Natural killer cell treated with Interleukin-12 subunit alpha and Interleukin-12 subunit beta and Interleukin-15 and Interleukin-18, amount 100 ng/mL, for 72 hours (primary cell): ENCODE data around the gene SMCO2. TPM values are rescaled to one million over a fixed set of nuclear protein-coding genes. Genes with fewer than 3 reads are reported as not detected.
A peak's percentile ranks its signal among the peaks of the same experiment; 100 is the strongest.

Experiments used
- ATAC-seq, 2 donors: fragments of 150-1000 bp; cut with Tn5 transposase in 1 of 2; sonication (Bioruptor Pico), chemical (Tn5 transposase) in 1 of 2; 2 replicates each; pipeline ENCODE4 v1.10.0; 2021
- DNase-seq: peaks from one replicate; pipeline ENCODE4 v3.0.0; 2022; ENCODE audit warnings: low spot score
- H3K27ac Mint-ChIP-seq, 2 donors: 1 replicate in 1 of 2; 2 replicates in 1 of 2; pipeline ENCODE4 v1.8.0; 2022; ENCODE audit warnings: mixed read lengths in 2 of 2, mild to moderate bottlenecking in 1 of 2, moderate library complexity in 1 of 2
- H3K27me3 Mint-ChIP-seq, 2 donors: 1 replicate in 1 of 2; 2 replicates in 1 of 2; pipeline ENCODE4 v1.8.0; 2022; ENCODE audit warnings: mixed read lengths in 2 of 2
- H3K36me3 Mint-ChIP-seq: one replicate; pipeline ENCODE4 v1.8.0; 2022; ENCODE audit warnings: mixed read lengths
- H3K4me1 Mint-ChIP-seq, 2 donors: 1 replicate in 1 of 2; 2 replicates in 1 of 2; pipeline ENCODE4 v1.8.0; 2022; ENCODE audit warnings: low read depth in 2 of 2, mixed read lengths in 2 of 2, mild to moderate bottlenecking in 1 of 2
- H3K4me3 Mint-ChIP-seq: one replicate; pipeline ENCODE4 v1.8.0; 2022; ENCODE audit warnings: mixed read lengths
- H3K9me3 Mint-ChIP-seq: 2 replicates; pipeline ENCODE4 v1.8.0; 2022; ENCODE audit warnings: mixed read lengths
- total RNA-seq, 2 donors: library from RNA; stranded (reverse); gene quantifications; one replicate each; pipeline ENCODE4 v1.2.3, GENCODE V29; 2022

The SMCO2 gene
- total RNA-seq, 2 donors from 2014 or later = 1.0 to 1.1 TPM

DNA sequence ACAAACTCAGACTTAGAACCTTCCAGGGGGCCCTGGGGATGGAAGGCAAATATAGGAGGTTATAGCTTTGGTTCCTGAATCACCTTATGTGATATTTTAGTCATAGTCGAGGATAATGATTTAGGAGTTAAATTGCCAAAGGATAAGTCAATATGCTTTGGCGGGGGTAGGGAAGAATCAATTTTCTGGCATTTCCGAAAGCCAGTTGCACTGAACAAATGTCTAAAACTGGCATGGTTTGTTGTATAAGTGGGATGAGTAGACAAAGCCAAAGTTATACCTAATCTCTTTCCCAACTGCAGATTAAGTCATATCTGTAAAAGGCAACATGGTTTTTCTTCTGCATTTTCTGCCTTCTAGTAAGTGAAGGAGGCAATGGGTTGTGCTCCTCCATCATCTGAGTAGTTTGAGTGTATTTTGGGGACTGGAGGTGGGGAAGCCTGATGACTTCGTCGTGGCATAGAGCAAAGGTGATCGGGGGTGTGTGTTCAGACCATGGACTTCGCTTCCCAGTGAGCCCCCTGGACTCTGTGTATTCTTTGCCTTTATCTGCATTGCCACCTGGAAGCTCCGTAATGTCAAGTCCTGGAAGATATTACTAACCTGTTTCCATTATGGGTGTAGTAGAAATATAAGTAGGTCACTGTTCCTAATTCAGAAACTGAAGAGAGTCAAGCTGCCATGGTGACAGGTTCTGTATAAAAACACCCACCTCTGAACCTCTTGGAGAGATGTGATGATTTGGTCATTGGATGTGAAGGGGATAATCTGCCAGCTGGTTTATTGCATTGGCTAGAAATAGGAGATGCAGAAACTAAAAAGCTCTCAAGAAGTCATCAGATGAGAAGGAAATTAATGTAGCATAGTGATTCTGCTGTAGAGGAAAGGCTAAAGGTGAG lies 102.0 kb downstream of the SMCO2 start:
- Mint-ChIP-seq H3K27ac (no peak overlapping the region), H3K4me3 (no peak overlapping the region)

GRCh38 chr12:27549236-27549800 lies 102.8 kb downstream of the SMCO2 start:
- no peak for DNase-seq
- ATAC-seq = no peak
- no peaks in the 10 kb centered on the region for H3K9me3 Mint-ChIP-seq
- H3K4me3 Mint-ChIP-seq = peak overlapping the region; percentile 0
- peaks cover 9 to 12% of the 10 kb centered on the region in 2 donors for H3K4me1 Mint-ChIP-seq
- peak overlapping the region in 1 of 2 donors; percentile 7 for H3K27ac Mint-ChIP-seq
- no peaks in the 10 kb centered on the region for H3K36me3 Mint-ChIP-seq
- peaks cover 29 to 52% of the 10 kb centered on the region in 2 donors for H3K27me3 Mint-ChIP-seq

More for the DNA sequence above, 102.0 kb downstream of the SMCO2 start:
- DNase-seq = no peak
- peaks cover 9 to 12% of the 10 kb centered on the region in 2 donors for H3K4me1 Mint-ChIP-seq
- H3K36me3 Mint-ChIP-seq = no peaks in the 10 kb centered on the region
- H3K27me3 Mint-ChIP-seq = peaks cover 29 to 51% of the 10 kb centered on the region in 2 donors
- no peaks in the 10 kb centered on the region for H3K9me3 Mint-ChIP-seq
- ATAC-seq = no peak

GRCh38 chr12:27549801-27550652 lies 103.5 kb downstream of the SMCO2 start:
- Mint-ChIP-seq H3K4me1 (peaks cover 9 to 12% of the 10 kb centered on the region in 2 donors), H3K4me3 (no peak overlapping the region), H3K9me3 (no peaks in the 10 kb centered on the region), H3K27me3 (peaks cover 35 to 47% of the 10 kb centered on the region in 2 donors), H3K27ac (peak overlapping the region in 1 of 2 donors; percentile 7), H3K36me3 (no peaks in the 10 kb centered on the region)
- peak; percentile 70 for DNase-seq
- ATAC-seq = peak; percentile 66 to 82

DNA sequence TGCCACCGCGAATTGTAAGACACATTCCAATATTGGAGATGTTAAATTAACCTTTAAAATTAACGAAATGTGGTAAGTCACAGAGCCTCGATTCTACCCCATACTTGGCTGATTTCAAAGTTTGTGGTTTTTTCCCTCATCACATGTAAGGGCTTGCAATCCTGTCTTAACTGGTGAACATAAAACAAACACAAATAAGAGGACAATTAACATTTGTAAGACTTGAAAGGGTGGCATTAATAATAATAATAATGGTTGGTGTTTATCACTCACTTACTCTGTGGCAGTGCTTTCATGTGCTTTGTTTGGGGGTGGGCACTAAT lies 104.1 kb downstream of the SMCO2 start:
- Mint-ChIP-seq H3K36me3 (no peaks in the 10 kb centered on the region), H3K4me3 (no peak overlapping the region), H3K27me3 (peaks cover 40 to 47% of the 10 kb centered on the region in 2 donors), H3K9me3 (no peaks in the 10 kb centered on the region), H3K27ac (no peak overlapping the region), H3K4me1 (peaks cover 9 to 12% of the 10 kb centered on the region in 2 donors)
- DNase-seq = no peak
- no peak for ATAC-seq

- no peaks in the 10 kb centered on the region for H3K9me3 Mint-ChIP-seq
- no peak overlapping the region for H3K27ac Mint-ChIP-seq
- H3K4me1 Mint-ChIP-seq = peaks cover 12 to 15% of the 10 kb centered on the region in 2 donors
- no peaks in the 10 kb centered on the region for H3K36me3 Mint-ChIP-seq
- no peak overlapping the region for H3K4me3 Mint-ChIP-seq
- ATAC-seq (no peak), DNase-seq (no peak)
- H3K27me3 Mint-ChIP-seq = peaks cover 41 to 53% of the 10 kb centered on the region in 2 donors
Observed at GRCh38 chr12:27551172-27551840, 104.8 kb downstream of the SMCO2 start.

Other genes with a start within 250 kb of the SMCO2 start
- gene STK38L, start 202.4 kb upstream of the SMCO2 start, total RNA-seq = 10 to 100 TPM; 13.7 to 14.5 TPM
- 10 to 100 TPM; 26.0 to 34.1 TPM for gene BMAL2, start 113.9 kb upstream of the SMCO2 start, total RNA-seq
- gene PPFIBP1, start 77.5 kb downstream of the SMCO2 start, total RNA-seq = 10 to 100 TPM in 1 of 2 donors, 1 to 10 TPM in 1; 9.0 to 12.9 TPM
- under 1 TPM; 0.26 to 0.56 TPM for gene REP15, start 249.7 kb downstream of the SMCO2 start, total RNA-seq